GDM1 (cell line): ENCODE data around the gene SLC24A2.

ENCODE experiments used
- DNase-seq: peaks from one replicate; lab custom pipeline; 2025; lab: John Stamatoyannopoulos, UW

SLC24A2 gene

GRCh38 chr9:19757745-19758144 lies 31.1 kb downstream of the SLC24A2 start:
- DNase-seq: no peak

GRCh38 chr9:19754921-19755320 lies 33.9 kb downstream of the SLC24A2 start:
- no peak for DNase-seq

DNA sequence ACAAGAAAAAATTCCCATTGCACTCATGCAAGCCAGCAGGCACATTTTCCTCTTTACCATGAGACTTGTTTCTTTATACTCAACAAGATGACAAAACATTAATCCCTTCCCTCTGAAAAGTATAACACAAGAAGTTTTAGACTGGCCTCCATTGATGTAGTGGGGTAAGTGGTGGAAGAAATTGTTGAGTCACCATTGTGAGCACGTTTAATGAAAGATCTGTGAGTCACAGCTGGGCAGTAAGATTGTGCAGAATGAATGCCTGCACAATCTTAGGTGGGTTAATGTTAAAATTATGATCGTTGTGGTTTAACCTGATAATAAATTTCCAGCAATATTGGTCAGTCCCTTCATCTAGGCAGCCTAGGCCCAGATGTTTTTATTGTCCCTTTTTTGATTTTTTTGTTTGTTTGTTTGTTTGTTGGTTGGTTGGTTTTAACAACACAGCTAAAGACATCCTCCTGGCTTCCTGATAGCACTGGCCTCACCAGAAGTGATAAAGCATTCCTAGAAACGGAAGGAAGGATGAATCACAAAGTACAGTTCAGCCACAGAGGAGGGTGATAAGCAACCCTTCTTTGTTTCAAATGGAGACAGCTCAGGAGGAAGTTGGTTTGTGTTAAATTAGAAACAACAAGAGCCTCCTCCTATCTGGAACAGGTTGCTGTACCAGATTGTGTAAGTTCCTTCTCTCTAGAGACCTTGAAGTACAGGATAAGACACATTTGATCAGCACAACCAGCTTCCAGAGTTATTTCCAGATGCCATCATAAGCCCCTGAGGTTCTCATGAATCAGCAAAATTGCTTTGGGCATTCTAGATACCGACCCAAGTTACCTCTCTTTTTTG lies 40.3 kb downstream of the SLC24A2 start:
- no peak for DNase-seq

DNA sequence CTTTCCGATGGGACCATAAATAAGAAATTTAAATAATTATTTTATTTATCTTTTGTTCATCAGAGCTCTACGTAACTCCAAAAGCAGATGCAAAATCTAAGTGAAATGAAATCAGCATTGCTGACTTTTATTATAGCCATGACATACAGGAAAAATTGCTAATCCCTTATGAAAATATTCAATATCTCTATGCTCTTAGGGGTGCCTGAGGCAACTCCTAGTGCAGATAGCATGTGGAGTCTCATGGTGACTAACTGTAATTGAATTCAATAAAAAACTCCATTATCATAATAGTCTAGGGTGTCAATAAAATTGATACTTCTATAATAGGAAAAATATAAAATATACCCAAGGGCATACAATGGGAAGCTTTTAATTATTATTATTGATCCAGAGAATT lies 42.6 kb downstream of the SLC24A2 start:
- no peak for DNase-seq

DNA sequence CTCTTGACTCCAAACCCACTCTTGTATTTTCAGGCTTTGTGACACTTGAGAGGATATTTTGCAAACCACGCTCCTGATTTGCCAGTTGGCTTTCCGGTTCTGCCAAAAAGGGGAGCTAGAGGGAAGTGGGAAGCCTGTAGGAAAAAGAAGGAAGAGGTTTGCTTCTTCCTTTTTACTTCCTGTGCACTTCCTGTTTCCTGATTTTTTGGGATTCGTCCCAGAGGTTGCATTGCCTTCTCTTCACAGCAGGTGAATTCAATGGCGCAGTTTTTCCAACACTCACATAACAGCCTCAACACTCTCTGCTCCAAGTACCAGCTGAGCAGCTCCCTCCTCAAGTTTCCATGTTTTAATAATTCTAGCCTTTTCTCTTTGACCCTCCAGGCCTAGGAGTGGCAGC lies 47.7 kb downstream of the SLC24A2 start:
- DNase-seq: no peak
